Caco-2 (cell line): ENCODE measurements around the gene NT5C1A. TPM values are rescaled to one million over a fixed set of nuclear protein-coding genes. Genes with fewer than 3 reads are reported as not detected.

Experiments used
- BruUV-seq: library from RNA; stranded (reverse); fragments of 400-500 nt; replicated peaks from 2 replicates; lab custom pipeline; 2021; lab: Mats Ljungman, UMichigan
- CTCF ChIA-PET: fragments of 300-600 bp; sonication (Branson Sonifier 250); formaldehyde crosslinking; loops from one replicate; lab custom pipeline; 2022; ENCODE audit warnings: antibody characterized with exemption; lab: Charles Lee
- POLR2A ChIA-PET: fragments of 300-600 bp; sonication (Branson Sonifier 250); formaldehyde crosslinking; loops from one replicate; lab custom pipeline; 2022; ENCODE audit warnings: antibody characterized with exemption; lab: Charles Lee
- DNase-seq, 2 experiments: peaks; one replicate each; pipeline versions ENCODE4 v3.0.0 to v3.0.0-alpha.2; 2020 to 2022
- H3K27me3 ChIP-seq: replicated peaks from 2 replicates; pipeline ENCODE4 v1.6.0; 2011; ENCODE audit warnings: low read length; ENCODE audit not compliant: control insufficient read depth, insufficient read depth
- H3K36me3 ChIP-seq: 2 replicates; pipeline ENCODE4 v1.5.1; 2011; ENCODE audit warnings: low read length; ENCODE audit not compliant: control insufficient read depth, insufficient read depth
- H3K4me1 ChIP-seq: fragments of 250-450 bp; sonication (Bioruptor Pico); 2 replicates; pipeline ENCODE4 v1.5.1; 2020; ENCODE audit warnings: mild to moderate bottlenecking
- H3K4me3 ChIP-seq: 2 replicates; pipeline ENCODE4 v1.5.1; 2011; ENCODE audit warnings: low read depth, mild to moderate bottlenecking, control low read depth, low read length
- H3K9me3 ChIP-seq: fragments of 250-450 bp; sonication (Bioruptor Pico); 2 replicates; pipeline ENCODE4 v1.5.1; 2020; ENCODE audit warnings: mild to moderate bottlenecking, moderate library complexity
- H3K27ac Mint-ChIP-seq: one replicate; pipeline ENCODE4 v1.8.0; 2022; ENCODE audit warnings: mixed read lengths; ENCODE audit not compliant: unreplicated experiment
- H3K27me3 Mint-ChIP-seq: one replicate; pipeline ENCODE4 v1.8.0; 2022; ENCODE audit warnings: mixed read lengths; ENCODE audit not compliant: insufficient read depth, unreplicated experiment
- H3K36me3 Mint-ChIP-seq: one replicate; pipeline ENCODE4 v1.8.0; 2022; ENCODE audit warnings: mild to moderate bottlenecking, mixed read lengths; ENCODE audit not compliant: insufficient read depth, unreplicated experiment
- H3K4me1 Mint-ChIP-seq: one replicate; pipeline ENCODE4 v1.8.0; 2022; ENCODE audit warnings: low read depth, mixed read lengths; ENCODE audit not compliant: unreplicated experiment
- H3K4me3 Mint-ChIP-seq: one replicate; pipeline ENCODE4 v1.8.0; 2022; ENCODE audit warnings: mild to moderate bottlenecking, moderate library complexity, mixed read lengths; ENCODE audit not compliant: unreplicated experiment
- H3K9me3 Mint-ChIP-seq: one replicate; pipeline ENCODE4 v1.8.0; 2022; ENCODE audit warnings: mixed read lengths; ENCODE audit not compliant: unreplicated experiment
- CTCF ChIP-seq, 2 experiments: fragments of 200-600 bp in 1 of 2; IDR thresholded peaks; 1 replicate in 1 of 2; 2 replicates in 1 of 2; pipeline versions ENCODE4 v1.5.1 to v1.8.0; 2011 to 2022; ENCODE audit warnings: antibody characterized with exemption in 1 of 2, control low read depth in 1 of 2, inconsistent platforms in 1 of 2, low read depth in 1 of 2, low read length in 1 of 2, mild to moderate bottlenecking in 1 of 2, moderate library complexity in 1 of 2; ENCODE audit not compliant: insufficient read depth in 1 of 2, severe bottlenecking in 1 of 2, unreplicated experiment in 1 of 2
- intact Hi-C: fragments of 100-400 bp; cut with micrococcal nuclease; formaldehyde crosslinking; loops from one replicate; pipeline ENCODE4 v1.10.0; 2022; ENCODE audit not compliant: unreplicated experiment
- total RNA-seq: library from RNA; stranded (reverse); gene quantifications from 2 replicates; pipeline ENCODE4 v1.2.3, GENCODE V29; 2022

Gene NT5C1A
- total RNA-seq, 1 experiment from 2014 or later, result not detected

- no peak for DNase-seq
- CTCF ChIA-PET, result interaction anchor here (0.5 to 1.1 kb wide), 3 partner anchors 33 to 141 kb away, joined by 3 to 6 read pairs (median 5); no protein-coding TSS in a partner anchor
- no peak for TF ChIP-seq CTCF (IDR thresholded peaks at IDR 0.05; ENCODE audit: insufficient read depth in 1 of 2, low read depth in 1 of 2, low read length in 1 of 2, severe bottlenecking in 1 of 2, unreplicated experiment in 1 of 2)
- Histone ChIP-seq H3K4me1 (peaks cover 4% of the 10 kb centered on the region; the same call in 1 of the 2 replicates), H3K4me3 (peak overlapping the region; percentile 22; the same call in 1 of the 2 replicates), H3K36me3 (no peaks in the 10 kb centered on the region), H3K27me3 (no peaks in the 10 kb centered on the region; the same call in 1 of the 2 replicates), H3K9me3 (no peaks in the 10 kb centered on the region)
- Mint-ChIP-seq H3K27me3 (peaks cover 14% of the 10 kb centered on the region), H3K36me3 (no peaks in the 10 kb centered on the region), H3K4me1 (no peaks in the 10 kb centered on the region), H3K4me3 (peak overlapping the region; percentile 58), H3K27ac (no peak overlapping the region), H3K9me3 (no peaks in the 10 kb centered on the region)
- intact Hi-C loops, result no loop called here
- POLR2A ChIA-PET, result interaction anchor here (1.0 kb wide), 1 partner anchor 48 kb away, joined by 11 read pairs; the partner anchor contains the start of gene PPIE
- no TSS peak for BruUV-seq
These were observed 19.0 kb upstream of the NT5C1A start for GRCh38 chr1:39690794-39691382.

GRCh38 chr1:39690225-39690624 lies 18.3 kb upstream of the NT5C1A start:
- no TSS peak for BruUV-seq
- Mint-ChIP-seq H3K9me3 (no peaks in the 10 kb centered on the region), H3K36me3 (no peaks in the 10 kb centered on the region), H3K4me3 (peak overlapping the region; percentile 35), H3K4me1 (no peaks in the 10 kb centered on the region), H3K27ac (no peak overlapping the region), H3K27me3 (peaks cover 14% of the 10 kb centered on the region)
- Histone ChIP-seq H3K9me3 (no peaks in the 10 kb centered on the region), H3K27me3 (no peaks in the 10 kb centered on the region; the same call in 1 of the 2 replicates), H3K4me3 (no peak overlapping the region), H3K4me1 (peaks cover 4% of the 10 kb centered on the region; the same call in 1 of the 2 replicates), H3K36me3 (no peaks in the 10 kb centered on the region)
- no peak for TF ChIP-seq CTCF (IDR thresholded peaks at IDR 0.05; ENCODE audit: insufficient read depth in 1 of 2, low read depth in 1 of 2, low read length in 1 of 2, severe bottlenecking in 1 of 2, unreplicated experiment in 1 of 2)
- CTCF ChIA-PET, result interaction anchor here (1.1 kb wide), 1 partner anchor 84 kb away, joined by 6 read pairs; no protein-coding TSS in a partner anchor
- DNase-seq, result no peak
- intact Hi-C loops, result no loop called here
- POLR2A ChIA-PET, result no interaction called here

GRCh38 chr1:39689635-39690034 lies 17.7 kb upstream of the NT5C1A start:
- Mint-ChIP-seq H3K4me1 (no peaks in the 10 kb centered on the region), H3K27me3 (peaks cover 18% of the 10 kb centered on the region), H3K27ac (no peak overlapping the region), H3K36me3 (no peaks in the 10 kb centered on the region), H3K4me3 (no peak overlapping the region), H3K9me3 (no peaks in the 10 kb centered on the region)
- H3K4me1 ChIP-seq, result peaks cover 4% of the 10 kb centered on the region; the same call in 1 of the 2 replicates
- TF ChIP-seq CTCF (IDR thresholded peaks at IDR 0.05; ENCODE audit: insufficient read depth in 1 of 2, low read depth in 1 of 2, low read length in 1 of 2, severe bottlenecking in 1 of 2, unreplicated experiment in 1 of 2), result no peak
- no peak overlapping the region for H3K4me3 ChIP-seq
- POLR2A ChIA-PET, result no interaction called here
- DNase-seq, result no peak
- H3K36me3 ChIP-seq, result no peaks in the 10 kb centered on the region
- BruUV-seq, result no TSS peak
- intact Hi-C loops, result no loop called here
- no peaks in the 10 kb centered on the region; the same call in 1 of the 2 replicates for H3K27me3 ChIP-seq
- CTCF ChIA-PET, result no interaction called here
- H3K9me3 ChIP-seq, result no peaks in the 10 kb centered on the region
